ENCODE data around the gene CLUH.

DNA sequence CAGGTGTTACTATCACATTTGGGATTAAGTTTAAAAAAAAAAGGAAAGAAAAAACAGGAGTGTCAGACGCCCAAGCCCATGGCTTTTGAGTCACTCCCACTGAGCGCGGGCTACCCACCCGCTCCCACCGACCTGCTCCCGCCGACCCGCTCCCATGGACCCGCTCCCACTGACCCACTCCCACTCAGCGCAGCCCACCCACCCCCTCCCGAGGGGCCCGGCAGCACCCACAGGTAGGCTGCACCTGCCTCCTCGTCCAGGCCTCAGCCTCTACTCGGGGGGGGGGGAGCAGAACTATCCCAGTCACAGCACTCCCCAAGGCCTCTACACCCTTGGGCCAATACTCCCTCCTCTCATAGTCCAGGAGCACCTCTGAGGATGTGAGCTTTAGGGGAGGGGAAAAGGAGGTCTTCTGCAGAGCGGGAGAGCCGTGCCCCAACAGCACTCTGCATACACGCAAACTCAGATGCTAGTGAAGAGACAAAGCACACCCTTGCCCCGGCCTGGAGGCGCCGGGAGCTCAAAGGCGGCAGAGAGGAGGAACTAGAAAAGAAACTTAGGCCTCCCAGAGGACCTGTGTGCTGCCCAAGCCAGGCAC, 2.9 kb downstream of the CLUH start:
- no peak for TF ChIP-seq EZH2 (IDR thresholded peaks at IDR 0.05; ENCODE audit: borderline replicate concordance, insufficient read depth, low read depth, low read length, poor library complexity, severe bottlenecking)
- TF ChIP-seq, protein P1, sequence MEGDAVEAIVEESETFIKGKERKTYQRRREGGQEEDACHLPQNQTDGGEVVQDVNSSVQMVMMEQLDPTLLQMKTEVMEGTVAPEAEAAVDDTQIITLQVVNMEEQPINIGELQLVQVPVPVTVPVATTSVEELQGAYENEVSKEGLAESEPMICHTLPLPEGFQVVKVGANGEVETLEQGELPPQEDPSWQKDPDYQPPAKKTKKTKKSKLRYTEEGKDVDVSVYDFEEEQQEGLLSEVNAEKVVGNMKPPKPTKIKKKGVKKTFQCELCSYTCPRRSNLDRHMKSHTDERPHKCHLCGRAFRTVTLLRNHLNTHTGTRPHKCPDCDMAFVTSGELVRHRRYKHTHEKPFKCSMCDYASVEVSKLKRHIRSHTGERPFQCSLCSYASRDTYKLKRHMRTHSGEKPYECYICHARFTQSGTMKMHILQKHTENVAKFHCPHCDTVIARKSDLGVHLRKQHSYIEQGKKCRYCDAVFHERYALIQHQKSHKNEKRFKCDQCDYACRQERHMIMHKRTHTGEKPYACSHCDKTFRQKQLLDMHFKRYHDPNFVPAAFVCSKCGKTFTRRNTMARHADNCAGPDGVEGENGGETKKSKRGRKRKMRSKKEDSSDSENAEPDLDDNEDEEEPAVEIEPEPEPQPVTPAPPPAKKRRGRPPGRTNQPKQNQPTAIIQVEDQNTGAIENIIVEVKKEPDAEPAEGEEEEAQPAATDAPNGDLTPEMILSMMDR (IDR thresholded peaks at IDR 0.05), result no peak

Measured in B cell (primary cell).